GM13977 (cell line): ENCODE data around the gene RECQL.

Source experiments
- DNase-seq: peaks from one replicate; pipeline ENCODE4 v3.0.0; 2012; ENCODE audit warnings: low spot score
- in situ Hi-C: fragments of 300-500 bp; cut with MboI; formaldehyde crosslinking; loops from one replicate; pipeline ENCODE4 v1.12.0; 2022; ENCODE audit warnings: low sequenced_read_pairs, low pct_unique_long_range_greater_than_20kb, mixed read lengths, inconsistent platforms; ENCODE audit not compliant: unreplicated experiment
- TF ChIP-seq, protein P1 (sequence below): IDR thresholded peaks from 2 replicates; pipeline ENCODE4 v1.5.1; 2012; ENCODE audit warnings: mild to moderate bottlenecking, control low read depth; ENCODE audit not compliant: insufficient read depth; ENCODE audit errors: extremely low read depth, missing control alignments

Gene RECQL

GRCh38 chr12:21526721-21527345 lies 25.4 kb upstream of the RECQL start:
- DNase-seq = no peak
- in situ Hi-C loops = no loop called here

GRCh38 chr12:21526053-21526452 lies 24.6 kb upstream of the RECQL start, which contains the start of gene SPX:
SPX (plus strand) TSS chr12:21526296; CDS start chr12:21526473, 177 bp downstream.
- TF ChIP-seq, protein P1, sequence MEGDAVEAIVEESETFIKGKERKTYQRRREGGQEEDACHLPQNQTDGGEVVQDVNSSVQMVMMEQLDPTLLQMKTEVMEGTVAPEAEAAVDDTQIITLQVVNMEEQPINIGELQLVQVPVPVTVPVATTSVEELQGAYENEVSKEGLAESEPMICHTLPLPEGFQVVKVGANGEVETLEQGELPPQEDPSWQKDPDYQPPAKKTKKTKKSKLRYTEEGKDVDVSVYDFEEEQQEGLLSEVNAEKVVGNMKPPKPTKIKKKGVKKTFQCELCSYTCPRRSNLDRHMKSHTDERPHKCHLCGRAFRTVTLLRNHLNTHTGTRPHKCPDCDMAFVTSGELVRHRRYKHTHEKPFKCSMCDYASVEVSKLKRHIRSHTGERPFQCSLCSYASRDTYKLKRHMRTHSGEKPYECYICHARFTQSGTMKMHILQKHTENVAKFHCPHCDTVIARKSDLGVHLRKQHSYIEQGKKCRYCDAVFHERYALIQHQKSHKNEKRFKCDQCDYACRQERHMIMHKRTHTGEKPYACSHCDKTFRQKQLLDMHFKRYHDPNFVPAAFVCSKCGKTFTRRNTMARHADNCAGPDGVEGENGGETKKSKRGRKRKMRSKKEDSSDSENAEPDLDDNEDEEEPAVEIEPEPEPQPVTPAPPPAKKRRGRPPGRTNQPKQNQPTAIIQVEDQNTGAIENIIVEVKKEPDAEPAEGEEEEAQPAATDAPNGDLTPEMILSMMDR = no peak
- in situ Hi-C loops = no loop called here
- DNase-seq = no peak

More at GRCh38 chr12:21526721-21527345, 25.4 kb upstream of the RECQL start:
- TF ChIP-seq, protein P1 = no peak

DNA sequence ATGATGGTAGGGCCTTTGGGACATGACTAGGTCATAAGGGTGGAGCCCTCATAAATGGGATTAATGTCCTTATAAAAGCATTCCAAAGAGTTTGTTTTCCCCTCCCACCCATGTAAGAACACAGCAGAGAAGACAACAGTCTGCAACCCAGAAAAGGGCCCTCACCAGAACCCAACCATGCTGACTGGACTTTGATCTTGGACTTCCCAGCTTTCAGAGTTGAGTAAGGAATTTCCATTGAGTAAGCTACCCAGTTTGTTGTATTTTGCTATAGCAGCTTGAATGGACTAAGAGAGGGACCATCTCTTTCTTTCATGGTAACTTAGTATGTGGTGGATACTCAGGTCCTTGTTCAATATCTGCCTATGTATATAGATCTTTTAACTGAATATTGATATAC lies 21.7 kb upstream of the RECQL start:
- TF ChIP-seq, protein P1 = no peak

GRCh38 chr12:21521541-21521940 lies 20.1 kb upstream of the RECQL start:
- in situ Hi-C loops = no loop called here
- TF ChIP-seq, protein P1 = no peak
- DNase-seq = no peak

More for the DNA sequence above, 21.7 kb upstream of the RECQL start:
- DNase-seq = no peak
- in situ Hi-C loops = no loop called here

DNA sequence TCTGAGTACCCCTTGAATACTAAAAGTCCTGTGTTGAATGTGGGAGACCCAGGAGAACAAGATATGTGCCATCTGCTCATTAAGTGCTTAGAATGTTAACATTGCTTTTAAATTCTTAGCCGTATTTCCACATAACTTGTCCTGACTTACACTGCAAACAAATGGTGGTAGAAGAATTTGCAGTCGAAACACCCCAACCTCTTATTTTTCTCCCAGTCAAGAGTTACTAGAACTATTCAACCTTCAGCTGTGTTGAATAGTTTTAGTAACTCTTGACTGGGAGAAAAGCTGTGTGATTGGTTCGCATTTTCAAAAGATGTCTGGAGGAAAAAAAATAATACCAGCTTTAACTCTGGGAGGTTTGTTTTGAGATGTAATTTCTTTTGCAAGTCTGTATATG lies 17.0 kb upstream of the RECQL start:
- DNase-seq = no peak
- in situ Hi-C loops = no loop called here
- TF ChIP-seq, protein P1 = no peak

GRCh38 chr12:21516281-21516680 lies 14.8 kb upstream of the RECQL start:
- in situ Hi-C loops = no loop called here
- DNase-seq = no peak
- TF ChIP-seq, protein P1 = no peak
